Measurements from ENCODE around the gene SCUBE3. TPM values are rescaled to one million over a fixed set of nuclear protein-coding genes. Genes with fewer than 3 reads are reported as not detected.

The SCUBE3 gene
- under 1 TPM; 0.20 to 0.22 TPM for total RNA-seq

DNA sequence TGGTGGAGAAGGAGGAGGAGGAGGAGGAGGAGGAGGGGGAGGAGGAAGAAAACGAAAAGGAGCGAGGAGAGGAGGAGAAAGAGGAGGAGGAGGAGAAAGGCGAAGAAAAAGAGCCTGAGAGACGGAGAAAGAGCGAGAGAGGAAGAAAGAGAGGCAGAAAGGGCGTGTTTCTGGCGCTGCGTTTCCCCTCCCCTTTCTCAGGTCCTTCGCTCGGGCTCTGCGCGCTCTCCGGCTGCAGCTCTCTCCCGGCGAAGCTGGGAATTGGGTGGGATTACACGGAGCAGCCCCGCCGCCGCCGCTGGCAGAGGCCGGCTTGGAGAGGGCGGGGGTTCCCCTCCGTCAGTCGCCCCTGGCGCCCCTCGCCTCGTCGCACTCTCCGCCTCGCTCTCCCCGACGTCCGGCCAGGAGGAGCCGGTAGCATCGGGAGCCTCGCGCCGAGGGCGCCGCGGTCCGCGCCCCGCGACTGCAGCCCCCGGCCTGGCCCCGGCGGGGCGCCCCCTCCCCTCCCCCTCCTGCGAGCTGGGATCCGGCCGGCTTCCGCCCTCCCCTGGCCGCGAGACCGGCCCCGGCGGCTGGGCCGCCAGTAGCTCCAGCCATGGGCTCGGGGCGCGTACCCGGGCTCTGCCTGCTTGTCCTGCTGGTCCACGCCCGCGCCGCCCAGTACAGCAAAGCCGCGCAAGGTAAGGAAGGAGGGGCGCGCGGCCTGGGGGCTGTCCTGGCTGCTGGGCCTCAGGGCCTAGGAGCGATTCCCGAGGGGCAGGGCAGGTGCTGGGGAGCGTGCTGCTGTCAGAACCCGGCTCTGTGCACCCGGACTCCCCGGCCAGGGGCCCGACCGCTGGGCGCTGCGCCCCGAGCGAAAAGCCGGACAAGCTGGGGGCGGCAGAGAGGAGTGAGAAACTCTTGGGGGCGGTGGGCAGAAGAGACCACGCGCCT lies at the start of gene SCUBE3:
TSS of gene SCUBE3 (plus strand) at position 133 of the 933 bp plus-strand sequence. CDS start at position 596, 463 bp downstream.
- DNase-seq (peak; percentile 47), ATAC-seq (ENCODE audit: low read depth) (peak; percentile 59)
- Mint-ChIP-seq H3K27me3 (peaks cover 73% of the 10 kb centered on the region), H3K4me1 (peaks cover 3% of the 10 kb centered on the region), H3K36me3 (no peaks in the 10 kb centered on the region), H3K4me3 (peak within 1 kb of the TSS; percentile 74), H3K9me3 (no peaks in the 10 kb centered on the region), H3K27ac (no peak within 1 kb of the TSS)
- POLR2A ChIA-PET: no interaction called here

DNA sequence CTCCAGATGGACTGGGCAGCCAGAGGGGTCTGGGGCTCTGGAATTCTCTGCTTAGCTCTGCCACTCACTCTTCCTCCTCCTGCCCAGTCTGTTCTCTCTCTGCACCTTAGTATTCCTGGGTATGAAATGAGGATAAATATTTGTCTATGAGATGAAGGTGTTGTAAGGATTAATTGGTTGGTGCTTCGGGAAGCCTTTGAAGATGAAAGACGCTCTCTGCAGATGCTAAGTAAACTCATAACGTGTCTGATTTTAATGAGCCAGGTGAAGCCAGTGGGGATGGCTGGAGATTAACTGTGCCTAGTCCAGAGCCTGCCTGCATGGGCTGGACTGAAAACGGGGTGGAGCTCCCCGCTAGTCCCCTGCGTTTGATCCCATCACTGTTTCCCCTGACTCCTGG lies 49.5 kb upstream of the SCUBE3 start:
- peaks cover under 1% of the 10 kb centered on the region for H3K36me3 Mint-ChIP-seq
- DNase-seq: no peak

DNA sequence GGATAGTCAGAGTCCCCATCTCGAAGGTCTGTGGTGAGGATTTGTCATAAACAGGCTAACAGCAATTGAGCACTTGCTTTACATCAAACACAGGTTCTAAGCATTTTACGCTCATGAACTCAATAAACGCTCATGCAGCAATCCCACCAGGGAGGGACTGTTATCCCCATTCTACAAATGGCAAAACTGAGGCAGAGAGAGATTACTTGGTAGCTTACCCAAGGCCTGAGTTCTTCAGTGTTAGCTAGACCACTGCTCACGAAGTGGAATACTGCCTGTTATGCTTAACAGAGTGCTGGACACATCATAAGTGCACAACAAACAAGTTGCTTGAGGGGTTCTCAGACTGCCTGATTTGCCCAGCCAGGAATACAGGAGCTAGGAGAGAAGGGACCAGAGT lies 48.9 kb upstream of the SCUBE3 start:
- POLR2A ChIA-PET: no interaction called here
- H3K27me3 Mint-ChIP-seq: peaks cover 30% of the 10 kb centered on the region
- H3K36me3 Mint-ChIP-seq: peaks cover 6% of the 10 kb centered on the region
- no peak for DNase-seq
- ATAC-seq (ENCODE audit: low read depth): no peak
- H3K4me3 Mint-ChIP-seq: no peak overlapping the region
- H3K4me1 Mint-ChIP-seq: no peaks in the 10 kb centered on the region
- H3K27ac Mint-ChIP-seq: no peak overlapping the region
- peaks cover 6% of the 10 kb centered on the region for H3K9me3 Mint-ChIP-seq

More for the DNA sequence above, 49.5 kb upstream of the SCUBE3 start:
- peaks cover under 1% of the 10 kb centered on the region for H3K9me3 Mint-ChIP-seq
- H3K4me3 Mint-ChIP-seq: no peak overlapping the region
- H3K27me3 Mint-ChIP-seq: peaks cover 26% of the 10 kb centered on the region
- H3K27ac Mint-ChIP-seq: no peak overlapping the region
- POLR2A ChIA-PET: no interaction called here
- H3K4me1 Mint-ChIP-seq: no peaks in the 10 kb centered on the region
- ATAC-seq (ENCODE audit: low read depth): no peak

DNA sequence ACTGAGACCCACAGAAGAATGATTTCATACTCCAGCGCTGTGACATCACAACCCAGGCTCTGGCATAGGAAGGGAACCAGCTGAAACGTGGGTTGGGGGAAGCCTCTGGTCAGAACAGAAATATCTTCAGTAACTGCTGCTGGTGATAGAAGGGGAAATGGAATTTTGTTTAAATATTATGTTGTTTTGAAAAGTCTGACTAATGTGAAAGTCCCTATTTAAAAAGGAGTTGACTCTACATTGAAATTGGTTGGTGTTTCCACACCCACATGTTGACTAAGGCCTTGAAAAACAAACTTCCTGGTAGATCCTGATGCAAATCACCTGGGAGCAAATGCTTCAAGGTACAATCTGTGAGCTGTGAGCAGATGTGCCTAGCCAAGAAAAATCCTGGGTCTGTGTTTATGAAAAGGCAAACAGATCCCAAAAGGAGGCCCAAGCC lies 48.1 kb upstream of the SCUBE3 start:
- Mint-ChIP-seq H3K9me3 (peaks cover 7% of the 10 kb centered on the region), H3K4me1 (no peaks in the 10 kb centered on the region), H3K4me3 (no peak overlapping the region), H3K36me3 (peaks cover 6% of the 10 kb centered on the region), H3K27me3 (peaks cover 27% of the 10 kb centered on the region), H3K27ac (no peak overlapping the region)
- ATAC-seq (ENCODE audit: low read depth): no peak
- POLR2A ChIA-PET: no interaction called here
- DNase-seq: no peak

DNA sequence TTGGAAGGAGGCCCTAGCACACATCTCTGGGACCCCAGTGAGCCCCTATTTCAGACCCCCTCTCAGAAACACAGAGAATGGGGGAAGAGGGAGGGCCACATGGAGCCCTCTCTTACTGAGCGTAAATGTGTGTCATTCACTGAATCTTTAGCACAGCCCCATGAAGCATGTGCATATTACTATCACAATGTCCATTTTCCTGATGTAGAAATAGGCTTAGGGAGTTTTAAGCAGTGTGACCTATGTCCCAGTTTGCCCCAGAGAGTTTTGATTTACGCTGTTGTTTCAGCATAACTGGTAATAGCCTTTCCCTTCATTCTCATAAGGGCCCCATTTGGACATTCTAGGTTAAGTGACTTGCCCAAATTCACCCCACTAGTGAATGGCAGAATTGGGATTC lies 47.6 kb upstream of the SCUBE3 start:
- Mint-ChIP-seq H3K36me3 (peaks cover 6% of the 10 kb centered on the region), H3K4me3 (no peak overlapping the region), H3K27ac (no peak overlapping the region), H3K4me1 (no peaks in the 10 kb centered on the region), H3K27me3 (peaks cover 25% of the 10 kb centered on the region), H3K9me3 (peaks cover 7% of the 10 kb centered on the region)
- DNase-seq: no peak
- POLR2A ChIA-PET: no interaction called here
- ATAC-seq (ENCODE audit: low read depth): no peak

DNA sequence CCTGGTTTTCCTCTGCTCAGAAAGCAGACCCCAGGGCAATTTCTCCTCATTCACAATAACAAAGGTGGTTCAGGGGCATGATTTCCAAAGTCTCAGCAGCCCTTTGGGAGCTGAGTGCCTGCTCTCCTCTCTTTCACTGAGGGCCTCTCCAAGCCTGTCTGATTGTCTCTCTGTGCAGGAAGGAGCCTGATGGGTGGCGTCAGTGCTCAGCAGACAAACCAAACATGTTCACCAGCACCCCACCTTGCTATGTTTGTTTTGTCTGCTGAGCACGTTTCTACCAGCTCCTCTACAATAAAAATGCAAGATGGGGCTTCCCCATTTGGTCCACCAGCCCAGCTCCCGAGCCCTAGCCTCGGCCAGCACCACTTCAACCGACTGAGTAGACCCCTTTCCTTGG lies 47.2 kb upstream of the SCUBE3 start:
- no peak overlapping the region for H3K4me3 Mint-ChIP-seq
- no peaks in the 10 kb centered on the region for H3K4me1 Mint-ChIP-seq
- peaks cover 7% of the 10 kb centered on the region for H3K9me3 Mint-ChIP-seq
- H3K27ac Mint-ChIP-seq: no peak overlapping the region
- ATAC-seq (ENCODE audit: low read depth) (no peak), DNase-seq (no peak)
- POLR2A ChIA-PET: no interaction called here
- H3K27me3 Mint-ChIP-seq: peaks cover 21% of the 10 kb centered on the region
- H3K36me3 Mint-ChIP-seq: peaks cover 6% of the 10 kb centered on the region

DNA sequence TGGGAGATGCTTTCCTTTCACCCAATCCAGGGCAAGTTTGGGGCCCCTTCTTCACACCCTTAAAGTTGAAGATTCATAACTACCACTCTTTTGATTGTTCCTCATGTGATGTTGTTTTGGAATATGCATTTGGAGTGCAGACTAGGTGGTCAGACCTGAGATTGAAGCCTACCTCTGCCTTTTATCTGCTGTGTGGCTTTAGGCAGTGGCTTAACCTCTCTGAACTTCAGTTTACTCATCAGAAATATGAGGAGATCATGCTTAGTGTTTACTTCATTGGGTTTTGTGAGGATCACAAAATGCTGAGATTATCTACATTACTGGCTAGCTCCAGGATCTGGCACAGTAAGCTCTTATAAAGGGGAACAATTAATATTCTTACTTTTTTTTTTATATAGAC lies 46.3 kb upstream of the SCUBE3 start:
- Mint-ChIP-seq H3K36me3 (peaks cover 6% of the 10 kb centered on the region), H3K27me3 (peaks cover 20% of the 10 kb centered on the region), H3K4me3 (no peak overlapping the region), H3K4me1 (no peaks in the 10 kb centered on the region), H3K27ac (no peak overlapping the region), H3K9me3 (peaks cover 7% of the 10 kb centered on the region)
- POLR2A ChIA-PET: no interaction called here
- DNase-seq: no peak
- no peak for ATAC-seq (ENCODE audit: low read depth)

DNA sequence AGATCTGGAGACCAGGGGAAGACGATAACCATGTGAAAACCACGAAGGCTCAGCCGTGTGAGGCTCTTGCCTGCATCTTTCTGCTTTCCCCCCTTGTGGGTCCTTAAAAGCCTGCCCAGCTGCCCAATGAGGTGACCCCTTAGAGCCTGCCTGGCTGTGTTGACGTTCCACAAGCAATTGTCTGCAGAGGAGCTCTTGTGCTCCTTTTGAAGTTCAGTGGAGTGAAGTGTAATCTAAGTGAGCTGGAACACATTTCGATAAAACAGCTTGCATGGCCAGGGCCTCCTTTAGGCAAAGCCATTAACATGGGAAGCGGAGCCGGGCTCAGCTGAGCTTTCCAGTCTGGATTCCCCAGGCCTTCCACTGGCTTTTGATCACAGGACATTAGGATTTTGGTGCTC lies 45.3 kb upstream of the SCUBE3 start:
- Mint-ChIP-seq H3K4me1 (peaks cover 2% of the 10 kb centered on the region), H3K36me3 (peaks cover 6% of the 10 kb centered on the region), H3K9me3 (peaks cover 7% of the 10 kb centered on the region), H3K4me3 (no peak overlapping the region), H3K27me3 (peaks cover 20% of the 10 kb centered on the region), H3K27ac (no peak overlapping the region)
- no peak for ATAC-seq (ENCODE audit: low read depth)
- no peak for DNase-seq
- POLR2A ChIA-PET: no interaction called here

DNA sequence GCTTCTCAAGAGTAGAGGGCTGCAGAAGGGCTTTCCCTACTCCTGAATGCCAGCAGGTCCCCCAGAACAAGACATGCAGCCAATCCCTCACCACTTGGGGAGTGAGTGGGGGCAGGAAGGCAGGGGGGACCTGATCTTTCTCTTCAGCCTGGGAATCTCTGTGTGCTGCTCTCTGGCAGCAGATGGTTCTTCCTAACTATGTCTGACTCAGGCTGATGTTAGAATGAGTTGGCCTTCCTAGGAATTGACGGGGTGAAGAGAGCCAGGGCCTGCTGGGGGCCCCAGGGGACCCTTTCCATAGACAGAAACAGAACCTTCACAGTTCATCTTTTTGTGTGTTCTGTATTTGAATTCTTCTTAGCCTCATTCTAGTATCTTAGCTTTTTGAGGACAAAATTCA lies 43.6 kb upstream of the SCUBE3 start:
- DNase-seq (no peak), ATAC-seq (ENCODE audit: low read depth) (no peak)
- Mint-ChIP-seq H3K4me3 (no peak overlapping the region), H3K36me3 (peaks cover 6% of the 10 kb centered on the region), H3K27ac (no peak overlapping the region), H3K9me3 (peaks cover 7% of the 10 kb centered on the region), H3K27me3 (peaks cover 22% of the 10 kb centered on the region), H3K4me1 (peaks cover 5% of the 10 kb centered on the region)
- POLR2A ChIA-PET: no interaction called here

DNA sequence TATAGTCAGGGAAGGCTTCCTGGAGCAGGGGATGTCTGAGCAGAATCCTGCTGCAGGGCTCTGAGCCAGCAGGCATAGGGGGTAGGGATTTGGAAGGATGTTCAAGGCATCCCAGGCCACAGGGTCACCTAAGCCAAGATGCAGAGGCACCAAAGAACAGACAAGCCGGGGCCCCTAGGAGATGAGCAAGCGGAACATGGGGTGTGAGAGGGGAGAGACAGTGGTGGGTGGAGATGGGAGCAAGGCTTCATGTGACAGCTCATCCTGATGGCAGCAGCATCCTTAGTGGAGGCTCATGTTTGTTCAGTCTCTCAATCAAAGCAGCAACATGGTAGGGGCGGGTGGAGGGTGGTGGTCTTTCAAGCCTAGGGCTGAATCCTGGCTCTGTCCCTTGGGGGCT lies 42.9 kb upstream of the SCUBE3 start:
- Mint-ChIP-seq H3K27ac (no peak overlapping the region), H3K4me1 (peaks cover 5% of the 10 kb centered on the region), H3K9me3 (peaks cover 7% of the 10 kb centered on the region), H3K36me3 (peaks cover 6% of the 10 kb centered on the region), H3K4me3 (no peak overlapping the region), H3K27me3 (peaks cover 24% of the 10 kb centered on the region)
- DNase-seq (no peak), ATAC-seq (ENCODE audit: low read depth) (no peak)
- POLR2A ChIA-PET: no interaction called here

DNA sequence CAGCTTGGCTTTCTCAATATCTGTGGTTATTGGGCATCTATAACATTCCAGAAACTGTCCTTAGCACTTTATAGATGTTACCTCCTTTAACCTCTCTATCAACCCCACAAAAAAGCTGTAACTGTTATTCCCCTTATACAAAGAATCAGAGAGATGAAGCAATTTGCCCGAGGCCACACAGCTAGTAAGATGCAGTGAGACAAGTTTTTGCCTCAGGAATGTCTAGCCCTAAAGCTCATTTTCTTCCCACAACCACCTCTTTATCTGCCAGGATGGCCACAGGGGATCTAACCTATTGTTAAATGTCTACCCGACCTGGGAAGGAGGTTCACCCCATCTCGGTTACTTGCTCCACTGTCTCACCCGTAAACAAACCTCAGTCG lies 40.7 kb upstream of the SCUBE3 start:
- no peak overlapping the region for H3K27ac Mint-ChIP-seq
- H3K27me3 Mint-ChIP-seq: peaks cover 20% of the 10 kb centered on the region
- peaks cover 7% of the 10 kb centered on the region for H3K9me3 Mint-ChIP-seq
- DNase-seq (no peak), ATAC-seq (ENCODE audit: low read depth) (no peak)
- H3K4me1 Mint-ChIP-seq: peaks cover 5% of the 10 kb centered on the region
- POLR2A ChIA-PET: no interaction called here
- no peak overlapping the region for H3K4me3 Mint-ChIP-seq
- peaks cover 6% of the 10 kb centered on the region for H3K36me3 Mint-ChIP-seq

DNA sequence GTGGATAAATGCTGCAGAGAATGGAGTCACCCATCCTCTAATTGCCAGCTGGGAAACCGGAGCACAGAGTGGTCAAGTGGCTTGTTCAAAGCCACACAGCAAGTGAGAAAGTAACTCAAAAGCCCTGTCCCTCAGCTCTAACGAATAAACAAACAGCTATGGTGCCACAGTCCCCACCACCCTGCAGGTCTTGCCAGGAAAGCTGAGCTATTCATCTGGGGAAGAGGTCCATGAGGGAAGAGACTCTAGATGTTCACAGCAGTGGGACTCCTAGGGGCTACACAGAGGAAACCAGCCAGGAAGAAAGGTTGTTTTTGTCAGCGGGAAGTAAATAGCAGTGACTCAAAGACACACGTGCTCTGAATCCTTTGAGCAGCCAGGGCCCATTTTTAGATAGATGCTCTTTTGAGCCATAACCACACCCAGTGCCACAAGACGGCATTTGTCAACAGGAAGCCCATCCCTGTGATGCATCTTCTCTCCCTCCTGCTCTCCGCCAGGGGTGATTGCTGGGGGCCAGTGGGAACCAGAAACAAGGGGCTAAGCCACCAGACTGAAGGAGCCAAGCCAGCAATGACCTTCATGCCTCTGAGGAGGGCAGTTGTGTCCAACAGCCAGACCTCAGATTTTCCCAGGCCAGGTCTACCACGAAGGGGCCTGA lies 40.2 kb upstream of the SCUBE3 start:
- no peak overlapping the region for H3K27ac Mint-ChIP-seq
- ATAC-seq (ENCODE audit: low read depth): no peak

DNA sequence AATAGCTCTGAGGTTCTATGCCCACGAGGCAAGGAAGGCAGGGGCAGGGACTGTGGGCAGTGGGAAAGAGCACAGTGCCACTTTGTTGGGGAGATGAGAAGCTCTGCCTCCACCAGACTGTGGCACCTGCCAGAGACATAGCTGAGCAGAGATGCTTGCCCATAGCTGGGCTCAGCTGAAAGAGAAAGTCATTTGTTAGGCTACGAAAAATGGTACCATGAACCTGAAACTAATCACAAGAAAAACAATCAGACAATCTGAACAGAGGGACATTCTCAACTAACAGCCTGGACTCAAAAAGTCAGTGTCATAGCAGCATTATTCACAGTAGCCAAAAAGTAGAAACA lies 39.7 kb upstream of the SCUBE3 start:
- DNase-seq (no peak), ATAC-seq (ENCODE audit: low read depth) (no peak)
- H3K9me3 Mint-ChIP-seq: peaks cover 7% of the 10 kb centered on the region
- H3K27ac Mint-ChIP-seq: no peak overlapping the region
- H3K4me1 Mint-ChIP-seq: peaks cover 5% of the 10 kb centered on the region
- H3K36me3 Mint-ChIP-seq: peaks cover 6% of the 10 kb centered on the region
- H3K27me3 Mint-ChIP-seq: peaks cover 20% of the 10 kb centered on the region
- no peak overlapping the region for H3K4me3 Mint-ChIP-seq
- POLR2A ChIA-PET: no interaction called here

More for the DNA sequence above, 40.2 kb upstream of the SCUBE3 start:
- no peak for DNase-seq
- Mint-ChIP-seq H3K36me3 (peaks cover 6% of the 10 kb centered on the region), H3K9me3 (peaks cover 7% of the 10 kb centered on the region), H3K4me1 (peaks cover 5% of the 10 kb centered on the region), H3K4me3 (no peak overlapping the region), H3K27me3 (peaks cover 20% of the 10 kb centered on the region)
- POLR2A ChIA-PET: no interaction called here

DNA sequence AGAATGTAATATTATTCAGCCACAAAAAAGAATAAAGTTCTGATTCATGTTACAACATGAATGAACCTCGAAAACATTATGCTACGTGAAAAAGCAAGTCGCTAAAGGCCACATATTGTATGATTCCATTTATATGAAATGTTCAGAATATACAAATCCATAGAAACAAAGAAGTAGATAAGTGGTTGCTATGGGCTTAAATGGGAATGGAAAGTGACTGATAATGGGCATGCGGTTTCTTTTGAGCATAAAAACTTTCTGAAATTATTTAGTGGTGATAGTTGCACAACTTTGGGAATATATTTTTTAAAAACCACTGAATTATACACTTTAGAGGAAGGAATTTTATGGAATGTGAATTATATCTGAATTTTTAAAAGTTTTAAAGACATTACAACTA lies 39.3 kb upstream of the SCUBE3 start:
- DNase-seq (no peak), ATAC-seq (ENCODE audit: low read depth) (no peak)
- peaks cover 20% of the 10 kb centered on the region for H3K27me3 Mint-ChIP-seq
- H3K27ac Mint-ChIP-seq: no peak overlapping the region
- no peak overlapping the region for H3K4me3 Mint-ChIP-seq
- POLR2A ChIA-PET: interaction anchor here (0.7 kb wide), 1 partner anchor 986 kb away, joined by 3 read pairs; no protein-coding TSS in a partner anchor
- peaks cover 5% of the 10 kb centered on the region for H3K4me1 Mint-ChIP-seq
- H3K36me3 Mint-ChIP-seq: peaks cover 3% of the 10 kb centered on the region
- H3K9me3 Mint-ChIP-seq: peaks cover 4% of the 10 kb centered on the region
